Measurements from ENCODE around the gene STK39.

The STK39 gene

DNA sequence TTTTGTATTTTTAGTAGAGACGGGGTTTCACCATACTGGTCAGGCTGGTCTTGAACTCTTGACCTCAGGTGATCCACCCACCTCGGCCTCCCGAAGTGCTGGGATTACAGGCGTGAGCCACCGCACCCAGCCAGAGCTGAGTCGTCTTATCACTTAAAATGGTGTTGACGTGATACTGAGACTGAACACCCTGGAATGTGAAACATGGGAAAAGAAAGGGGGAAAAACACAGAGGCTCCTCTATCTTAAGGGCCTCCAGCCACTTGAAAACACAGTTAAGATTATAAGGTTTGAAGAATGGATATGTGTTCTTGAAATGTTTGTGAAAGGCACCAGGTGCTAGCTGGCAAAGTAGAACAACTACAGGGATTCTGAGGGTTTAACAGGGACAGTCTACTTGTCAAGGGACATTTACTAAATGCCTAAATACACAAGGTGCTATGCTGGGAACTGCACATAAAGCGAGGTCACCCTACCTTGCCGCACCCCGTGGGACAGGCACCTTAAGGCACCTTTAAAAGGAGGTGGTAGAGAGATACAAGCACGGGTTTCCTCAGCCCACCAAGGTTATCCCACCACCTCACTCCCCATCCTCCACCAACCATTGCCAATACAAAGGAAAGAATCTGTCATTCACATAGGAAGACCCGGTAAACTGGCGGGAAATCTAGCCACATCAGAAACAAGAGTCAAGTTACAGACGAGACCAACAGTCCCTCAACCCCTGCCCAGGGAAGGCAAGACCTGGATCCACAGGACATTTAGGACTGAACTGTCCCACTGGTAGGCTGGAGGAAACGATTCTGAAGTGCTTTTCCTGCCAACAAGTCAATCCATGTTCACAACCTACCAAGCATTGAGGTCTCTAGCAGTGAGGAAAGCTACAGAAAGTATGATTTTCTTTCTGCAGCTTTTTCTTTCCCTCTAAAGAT is 43.4 kb downstream of the STK39 start:
- H3K4me3 ChIP-seq (ENCODE audit: low read depth, low read length): no peak overlapping the region
- TF ChIP-seq, protein P1, sequence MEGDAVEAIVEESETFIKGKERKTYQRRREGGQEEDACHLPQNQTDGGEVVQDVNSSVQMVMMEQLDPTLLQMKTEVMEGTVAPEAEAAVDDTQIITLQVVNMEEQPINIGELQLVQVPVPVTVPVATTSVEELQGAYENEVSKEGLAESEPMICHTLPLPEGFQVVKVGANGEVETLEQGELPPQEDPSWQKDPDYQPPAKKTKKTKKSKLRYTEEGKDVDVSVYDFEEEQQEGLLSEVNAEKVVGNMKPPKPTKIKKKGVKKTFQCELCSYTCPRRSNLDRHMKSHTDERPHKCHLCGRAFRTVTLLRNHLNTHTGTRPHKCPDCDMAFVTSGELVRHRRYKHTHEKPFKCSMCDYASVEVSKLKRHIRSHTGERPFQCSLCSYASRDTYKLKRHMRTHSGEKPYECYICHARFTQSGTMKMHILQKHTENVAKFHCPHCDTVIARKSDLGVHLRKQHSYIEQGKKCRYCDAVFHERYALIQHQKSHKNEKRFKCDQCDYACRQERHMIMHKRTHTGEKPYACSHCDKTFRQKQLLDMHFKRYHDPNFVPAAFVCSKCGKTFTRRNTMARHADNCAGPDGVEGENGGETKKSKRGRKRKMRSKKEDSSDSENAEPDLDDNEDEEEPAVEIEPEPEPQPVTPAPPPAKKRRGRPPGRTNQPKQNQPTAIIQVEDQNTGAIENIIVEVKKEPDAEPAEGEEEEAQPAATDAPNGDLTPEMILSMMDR (conservative IDR thresholded peaks at IDR 0.05; ENCODE audit: low read depth, low read length): no peak

DNA sequence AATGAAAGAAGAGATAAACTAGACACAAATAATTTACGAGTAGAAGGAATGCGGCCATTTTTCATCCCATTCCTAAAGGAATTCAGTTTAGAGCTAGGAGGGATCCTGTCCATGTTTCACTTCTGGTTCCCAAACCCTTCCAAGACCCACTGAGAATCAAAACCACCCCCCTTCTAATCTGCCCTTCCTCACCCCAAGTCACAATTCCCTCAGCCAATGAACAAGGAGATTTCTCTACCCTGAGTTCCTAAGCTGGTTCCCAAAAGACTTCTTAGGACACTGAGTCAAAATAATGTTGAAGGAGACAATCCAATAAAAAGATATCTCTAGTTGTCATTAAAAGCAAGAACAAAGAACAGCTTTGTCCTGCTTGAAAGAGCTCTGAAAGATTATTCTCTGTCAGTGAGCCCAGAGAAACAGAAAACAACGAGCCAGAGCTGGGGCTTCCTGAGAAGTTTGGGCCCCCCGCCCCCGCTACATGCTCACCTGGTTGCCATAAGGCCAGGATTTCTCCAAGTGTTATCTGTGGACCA is 45.7 kb downstream of the STK39 start:
- TF ChIP-seq, protein P1 (conservative IDR thresholded peaks at IDR 0.05; ENCODE audit: low read depth, low read length): no peak
- no peak for DNase-seq (ENCODE audit: low read depth)
- H3K4me3 ChIP-seq (ENCODE audit: low read depth, low read length): no peak overlapping the region

More for the DNA sequence above, 43.4 kb downstream of the STK39 start:
- DNase-seq (ENCODE audit: low read depth): no peak

DNA sequence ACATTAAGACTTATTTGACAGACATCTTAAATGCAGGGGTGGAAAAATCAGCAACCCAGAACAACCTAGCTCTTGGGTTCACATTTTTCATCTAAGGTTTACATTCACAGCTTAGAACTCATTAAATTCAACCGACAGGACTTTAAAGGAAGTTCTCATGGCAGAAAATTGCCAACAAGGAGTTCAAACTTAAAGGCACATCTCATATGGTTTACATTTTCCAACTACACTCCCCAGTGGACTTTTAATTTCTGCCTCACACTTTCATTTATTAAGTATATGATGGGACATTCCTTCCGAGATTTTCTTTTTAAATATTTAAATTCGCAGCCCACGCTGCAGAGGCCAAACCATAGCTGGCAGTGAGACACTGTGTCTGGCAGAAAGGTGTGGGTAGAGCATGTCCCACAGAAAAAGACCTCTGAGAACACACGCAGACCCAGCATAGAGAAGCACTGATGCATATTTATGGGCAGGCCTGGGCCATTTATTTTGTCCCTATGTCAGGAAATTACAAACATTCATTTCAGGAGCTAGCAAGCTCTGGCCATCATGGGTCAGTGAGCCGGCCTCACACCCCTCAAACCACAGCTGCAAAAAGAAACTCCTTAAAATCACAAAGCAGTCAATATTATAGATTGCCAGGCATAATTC is 46.3 kb downstream of the STK39 start:
- no peak overlapping the region for H3K4me3 ChIP-seq (ENCODE audit: low read depth, low read length)
- TF ChIP-seq, protein P1 (conservative IDR thresholded peaks at IDR 0.05; ENCODE audit: low read depth, low read length): no peak
- DNase-seq (ENCODE audit: low read depth): no peak

DNA sequence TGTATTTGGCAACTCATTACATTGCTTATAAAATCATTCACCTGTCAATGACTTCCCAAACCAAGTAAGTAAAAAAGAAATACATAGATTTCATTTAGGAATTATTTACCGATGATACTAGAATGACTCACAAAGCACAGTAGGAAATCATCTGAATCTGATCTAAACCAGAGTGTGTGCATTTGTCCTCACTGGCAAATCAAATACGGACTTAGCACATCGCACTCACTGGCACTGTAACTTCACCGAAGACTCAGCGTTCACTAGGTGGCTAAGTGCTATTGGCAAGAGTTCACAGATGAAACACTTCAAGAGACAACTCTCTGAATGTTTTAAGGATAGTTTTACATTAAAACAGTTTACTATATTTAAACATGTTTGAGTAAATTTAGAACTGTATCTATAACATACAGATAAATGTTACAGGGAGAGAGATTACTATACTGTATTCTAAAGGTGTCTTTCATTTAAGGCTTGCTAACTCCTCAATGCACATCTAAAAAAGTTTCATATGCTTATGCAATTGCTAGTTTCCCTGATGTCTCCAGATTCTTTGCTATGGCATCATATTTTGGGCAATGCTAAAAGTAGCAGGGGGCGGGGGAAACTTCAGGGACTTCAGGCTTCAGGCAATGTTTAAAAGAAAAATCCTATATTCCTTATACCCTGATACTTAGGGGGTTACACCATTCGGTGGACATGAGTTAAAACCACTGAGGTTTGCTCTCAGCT is 48.8 kb downstream of the STK39 start:
- DNase-seq (ENCODE audit: low read depth): peak; percentile 55
- no peak overlapping the region for H3K4me3 ChIP-seq (ENCODE audit: low read depth, low read length)
- TF ChIP-seq, protein P1 (conservative IDR thresholded peaks at IDR 0.05; ENCODE audit: low read depth, low read length): no peak

DNA sequence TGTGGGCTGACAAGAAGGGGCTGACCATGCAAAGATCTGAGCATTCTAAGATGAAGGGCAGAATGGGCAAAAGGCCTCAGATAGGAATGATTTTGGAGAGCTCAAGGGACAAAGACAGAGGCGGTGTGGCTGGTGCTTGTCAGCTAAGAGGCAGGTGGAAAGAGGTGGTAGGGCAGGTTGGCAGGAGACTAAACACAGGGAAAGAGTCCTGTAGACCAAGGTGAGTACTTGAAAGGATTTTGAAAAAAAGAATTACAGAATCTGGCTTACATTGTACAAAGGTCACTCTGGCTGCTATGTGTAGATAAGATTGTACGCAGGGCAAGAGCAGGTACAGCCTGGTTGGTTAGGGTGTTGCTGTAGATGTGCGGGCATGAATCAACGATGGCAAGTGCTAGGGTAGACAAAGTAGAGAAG is 50.6 kb downstream of the STK39 start:
- DNase-seq (ENCODE audit: low read depth): no peak
- TF ChIP-seq, protein P1 (conservative IDR thresholded peaks at IDR 0.05; ENCODE audit: low read depth, low read length): no peak
- no peak overlapping the region for H3K4me3 ChIP-seq (ENCODE audit: low read depth, low read length)

DNA sequence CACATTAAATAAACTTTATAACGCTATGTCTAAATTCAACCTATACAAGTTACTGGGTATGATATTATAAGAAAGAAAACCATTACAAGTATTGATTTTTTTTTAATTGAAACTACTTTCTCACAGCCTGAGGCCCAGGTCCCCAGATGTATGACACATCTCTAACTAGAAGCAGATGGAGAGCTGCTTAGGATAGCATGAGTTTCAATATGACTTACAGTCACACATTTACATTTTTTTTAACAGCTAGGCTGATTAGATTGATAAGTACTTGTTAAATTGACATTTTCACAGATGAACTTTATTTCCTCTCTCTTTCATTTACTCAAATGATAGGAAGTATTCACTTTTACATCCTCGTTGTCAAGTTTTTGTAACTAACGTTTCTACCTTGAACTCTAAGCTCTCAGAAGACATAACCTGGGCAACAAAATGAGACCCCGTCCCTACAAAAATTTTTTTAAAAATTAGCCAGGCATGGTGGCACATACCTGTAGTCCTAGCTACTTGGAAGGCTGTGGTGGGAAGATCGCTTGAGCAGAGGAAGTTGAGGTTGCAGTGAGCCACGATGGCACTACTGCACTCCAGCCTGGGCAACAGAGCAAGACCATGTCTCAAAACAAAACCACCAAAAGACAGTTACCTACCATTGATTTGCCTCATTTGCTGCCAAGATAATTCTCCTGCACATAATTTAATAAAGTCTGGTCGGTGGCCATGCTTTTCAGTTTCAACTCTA is 52.4 kb downstream of the STK39 start:
- TF ChIP-seq, protein P1 (conservative IDR thresholded peaks at IDR 0.05; ENCODE audit: low read depth, low read length): no peak
- DNase-seq (ENCODE audit: low read depth): no peak
- H3K4me3 ChIP-seq (ENCODE audit: low read depth, low read length): no peak overlapping the region
